Esophagus muscularis mucosa (tissue), 4 donors: ENCODE measurements around the gene GDAP2. TPM values are rescaled to one million over a fixed set of nuclear protein-coding genes. Genes with fewer than 3 reads are reported as not detected.

Source experiments
- DNase-seq: peaks from one replicate; pipeline ENCODE4 v3.0.0-alpha.2; 2017; ENCODE audit errors: extremely low spot score
- H3K27ac ChIP-seq, 4 donors: fragments of 200-600 bp; sonication (generic); replicated peaks in 1 of 4; 1 replicate in 3 of 4; 2 replicates in 1 of 4; pipeline ENCODE4 v1.5.1; 2016 to 2019; ENCODE audit warnings: mild to moderate bottlenecking in 1 of 4
- H3K27me3 ChIP-seq, 4 donors: fragments of 200-600 bp; sonication (generic); one replicate each; pipeline versions ENCODE4 v1.5.1 to v1.6.0; 2016 to 2019
- H3K36me3 ChIP-seq, 4 donors: fragments of 200-600 bp; sonication (generic); one replicate each; pipeline ENCODE4 v1.5.1; 2016 to 2019
- H3K4me1 ChIP-seq, 4 donors: fragments of 200-600 bp; sonication (generic); one replicate each; pipeline ENCODE4 v1.5.1; 2016 to 2019
- H3K4me3 ChIP-seq, 4 donors: fragments of 200-600 bp; sonication (generic); 1 replicate in 2 of 4; 2 replicates in 2 of 4; pipeline ENCODE4 v1.5.1; 2016 to 2019; ENCODE audit warnings: mild to moderate bottlenecking in 4 of 4, moderate library complexity in 1 of 4
- H3K9me3 ChIP-seq, 4 donors: fragments of 200-600 bp; sonication (generic); 1 replicate in 3 of 4; 2 replicates in 1 of 4; pipeline ENCODE4 v1.5.1; 2016 to 2019
- EP300 ChIP-seq: sonication (generic); formaldehyde crosslinking; IDR thresholded peaks from one replicate; pipeline ENCODE4 v1.6.1; 2017; ENCODE audit warnings: antibody characterized with exemption
- POLR2A ChIP-seq: fragments of 450-650 bp; IDR thresholded peaks from one replicate; pipeline ENCODE4 v1.6.1; 2017; ENCODE audit warnings: antibody characterized with exemption, moderate library complexity, mild to moderate bottlenecking, low read depth
- POLR2AphosphoS5 ChIP-seq, 2 donors: sonication (generic); formaldehyde crosslinking; IDR thresholded peaks; one replicate each; pipeline ENCODE4 v1.6.1; 2017; ENCODE audit warnings: antibody characterized with exemption in 2 of 2
- WGBS: methylation state at CpG from one replicate; pipeline ENCODE4 v1.1.5; 2018; 5-methylcytosine and 5-hydroxymethylcytosine counted together
- intact Hi-C: fragments of 100-400 bp; cut with DNase I; formaldehyde crosslinking; loops from one replicate; pipeline ENCODE4 v1.15.1; 2023
- total RNA-seq, 4 donors: library from RNA; depleted of rRNA; stranded (reverse); fragments of >200 nt; gene quantifications; one replicate each; pipeline versions ENCODE4 v1.1.0 to v1.2.1, GENCODE V29; 2016
- TF ChIP-seq, protein P1 (sequence below), 3 experiments: fragments of 200-600 bp in 2 of 3; fragments of 450-650 bp in 1 of 3; sonication (generic) in 2 of 3; IDR thresholded peaks; one replicate each; pipeline ENCODE4 v1.5.1; 2017 to 2019; ENCODE audit warnings: antibody characterized with exemption in 3 of 3, mild to moderate bottlenecking in 2 of 3, moderate library complexity in 1 of 3

GDAP2 gene
- total RNA-seq, 4 donors from 2014 or later, result 25.3 to 30.0 (median 26.8) TPM

DNA sequence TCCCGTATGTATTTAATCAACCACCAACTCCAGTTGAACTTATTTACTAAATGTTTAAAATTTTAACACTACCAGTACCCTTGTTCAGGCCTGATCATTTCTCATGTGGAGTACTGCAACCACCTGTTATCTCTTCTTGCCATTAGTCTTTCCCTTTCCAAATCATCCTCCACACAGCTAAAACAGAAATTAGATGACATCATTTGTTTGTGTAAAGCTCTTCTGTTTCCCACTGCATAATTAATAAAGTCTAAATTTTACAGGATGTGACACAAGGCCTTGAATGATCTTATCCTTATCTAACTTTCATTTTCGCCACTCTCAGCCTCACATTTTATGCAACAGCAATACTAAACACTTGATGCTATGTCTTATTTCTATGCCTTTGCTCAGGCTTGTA, 24.4 kb downstream of the GDAP2 start:
- Histone ChIP-seq H3K4me1 (no peaks in the 10 kb centered on the region), H3K9me3 (no peaks in the 10 kb centered on the region), H3K36me3 (peaks cover 25 to 81% (median 59%) of the 10 kb centered on the region in 4 donors), H3K4me3 (no peak overlapping the region), H3K27ac (no peak overlapping the region), H3K27me3 (no peaks in the 10 kb centered on the region)
- TF ChIP-seq, protein P1, sequence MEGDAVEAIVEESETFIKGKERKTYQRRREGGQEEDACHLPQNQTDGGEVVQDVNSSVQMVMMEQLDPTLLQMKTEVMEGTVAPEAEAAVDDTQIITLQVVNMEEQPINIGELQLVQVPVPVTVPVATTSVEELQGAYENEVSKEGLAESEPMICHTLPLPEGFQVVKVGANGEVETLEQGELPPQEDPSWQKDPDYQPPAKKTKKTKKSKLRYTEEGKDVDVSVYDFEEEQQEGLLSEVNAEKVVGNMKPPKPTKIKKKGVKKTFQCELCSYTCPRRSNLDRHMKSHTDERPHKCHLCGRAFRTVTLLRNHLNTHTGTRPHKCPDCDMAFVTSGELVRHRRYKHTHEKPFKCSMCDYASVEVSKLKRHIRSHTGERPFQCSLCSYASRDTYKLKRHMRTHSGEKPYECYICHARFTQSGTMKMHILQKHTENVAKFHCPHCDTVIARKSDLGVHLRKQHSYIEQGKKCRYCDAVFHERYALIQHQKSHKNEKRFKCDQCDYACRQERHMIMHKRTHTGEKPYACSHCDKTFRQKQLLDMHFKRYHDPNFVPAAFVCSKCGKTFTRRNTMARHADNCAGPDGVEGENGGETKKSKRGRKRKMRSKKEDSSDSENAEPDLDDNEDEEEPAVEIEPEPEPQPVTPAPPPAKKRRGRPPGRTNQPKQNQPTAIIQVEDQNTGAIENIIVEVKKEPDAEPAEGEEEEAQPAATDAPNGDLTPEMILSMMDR (IDR thresholded peaks at IDR 0.05), result no peak
- TF ChIP-seq EP300 (no peak), POLR2AphosphoS5 (IDR thresholded peaks at IDR 0.05) (no peak), POLR2A (no peak)
- DNase-seq, result no peak
- intact Hi-C loops, result no loop called here
- 92% methylated on average over 2 of the region's 2 CpGs for WGBS

DNA sequence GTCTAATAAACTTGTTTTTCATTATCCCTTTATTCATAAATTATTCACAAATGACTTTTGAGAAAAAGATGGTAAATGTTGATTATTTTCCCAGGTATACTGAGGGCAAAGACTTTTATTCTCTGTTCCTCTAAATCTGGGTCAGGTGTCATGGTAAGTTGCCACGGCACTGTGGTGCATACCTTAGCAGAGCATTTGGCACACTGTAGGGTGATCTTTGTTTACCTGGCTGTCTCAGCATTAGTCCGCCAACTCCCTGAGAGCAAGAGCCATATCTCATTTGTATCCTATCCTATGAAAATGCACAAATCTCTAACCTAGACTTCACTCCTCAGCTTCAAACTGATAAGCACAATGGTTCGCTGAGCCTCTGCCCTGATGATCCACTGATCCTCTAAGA, 24.9 kb downstream of the GDAP2 start:
- H3K27me3 ChIP-seq, result no peaks in the 10 kb centered on the region
- H3K27ac ChIP-seq, result no peak overlapping the region
- intact Hi-C loops, result no loop called here
- H3K4me1 ChIP-seq, result no peaks in the 10 kb centered on the region
- no peaks in the 10 kb centered on the region for H3K9me3 ChIP-seq
- H3K36me3 ChIP-seq, result peaks cover 25 to 76% (median 56%) of the 10 kb centered on the region in 4 donors
- no peak for TF ChIP-seq EP300
- TF ChIP-seq, protein P1 (IDR thresholded peaks at IDR 0.05), result no peak
- no peak overlapping the region for H3K4me3 ChIP-seq
- WGBS, result 95% methylated on average over 3 of the region's 3 CpGs
- DNase-seq, result no peak

DNA sequence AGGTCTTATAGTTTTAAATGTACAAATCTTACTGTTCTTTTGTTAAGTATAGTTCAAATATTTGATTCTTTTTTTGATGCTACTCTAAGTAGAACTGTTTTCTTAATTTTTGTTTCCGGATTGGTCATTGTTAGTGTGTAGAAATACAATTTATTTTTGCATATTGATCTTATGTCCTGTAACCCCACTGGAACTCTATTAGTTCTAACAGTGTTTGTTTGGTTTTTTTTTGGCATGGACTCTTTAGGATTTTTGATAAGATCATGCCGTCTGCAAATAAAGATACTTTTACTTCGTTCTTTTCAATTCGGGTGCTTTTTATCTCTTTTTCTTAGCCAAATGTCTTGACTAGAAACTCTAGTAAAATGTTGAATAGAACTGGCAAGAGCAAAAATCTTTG, 26.5 kb downstream of the GDAP2 start:
- Histone ChIP-seq H3K9me3 (no peaks in the 10 kb centered on the region), H3K36me3 (peaks cover 19 to 82% (median 62%) of the 10 kb centered on the region in 4 donors), H3K4me3 (no peak overlapping the region), H3K27me3 (no peaks in the 10 kb centered on the region), H3K27ac (no peak overlapping the region), H3K4me1 (no peaks in the 10 kb centered on the region)
- DNase-seq, result no peak
- TF ChIP-seq POLR2AphosphoS5 (IDR thresholded peaks at IDR 0.05) (no peak), EP300 (no peak), POLR2A (no peak)
- TF ChIP-seq, protein P1 (IDR thresholded peaks at IDR 0.05), result no peak
- WGBS, result 93% methylated on average over 4 of the region's 4 CpGs
- intact Hi-C loops, result no loop called here

DNA sequence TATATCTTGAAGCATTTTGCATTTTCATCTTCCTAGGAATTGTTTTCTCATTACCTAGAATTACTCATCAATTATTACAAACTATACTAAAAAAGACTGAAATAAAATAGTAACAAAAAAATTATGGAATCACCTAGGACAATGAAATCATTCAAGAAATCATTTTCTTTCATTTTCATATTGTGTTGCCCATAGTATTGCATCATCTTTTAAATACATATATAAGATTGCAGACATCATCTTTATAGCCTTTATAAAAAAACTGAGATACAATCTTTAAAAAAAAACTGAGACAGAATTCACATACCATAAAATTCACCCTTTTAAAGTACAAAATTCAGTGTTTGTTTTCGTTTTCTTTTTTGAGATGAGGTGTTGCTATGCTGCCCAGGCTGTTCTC, 29.6 kb downstream of the GDAP2 start:
- DNase-seq, result no peak
- TF ChIP-seq, protein P1 (IDR thresholded peaks at IDR 0.05), result no peak
- TF ChIP-seq POLR2AphosphoS5 (IDR thresholded peaks at IDR 0.05) (no peak), POLR2A (no peak), EP300 (no peak)
- peaks cover 12 to 79% (median 58%) of the 10 kb centered on the region in 4 donors for H3K36me3 ChIP-seq
- H3K27me3 ChIP-seq, result no peaks in the 10 kb centered on the region
- intact Hi-C loops, result loop anchor here (5.0 to 10.0 kb wide), 3 partner anchors 88 to 385 kb away; no protein-coding TSS in a partner anchor
- H3K9me3 ChIP-seq, result no peaks in the 10 kb centered on the region
- H3K4me1 ChIP-seq, result no peaks in the 10 kb centered on the region
- 96% methylated on average over 1 of the region's 1 CpG for WGBS
- no peak overlapping the region for H3K4me3 ChIP-seq
- no peak overlapping the region for H3K27ac ChIP-seq

DNA sequence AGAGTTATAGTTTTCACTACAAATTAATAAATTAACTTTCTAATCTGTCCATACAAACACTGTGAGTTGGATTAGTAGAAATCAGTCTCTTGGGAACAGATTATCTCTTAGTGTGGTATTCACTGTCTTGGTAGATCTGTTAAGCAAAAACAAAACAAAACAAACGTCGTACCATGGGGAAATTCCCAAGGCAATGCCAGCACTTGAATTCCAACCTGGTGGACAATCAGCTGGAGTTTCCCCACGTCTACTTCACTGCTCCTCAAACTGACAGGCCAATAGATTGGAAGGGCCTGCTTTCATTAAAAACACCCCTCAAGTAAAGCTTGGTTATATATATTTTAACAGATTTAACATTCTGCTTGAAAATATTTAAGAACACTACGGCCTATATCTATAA, 31.9 kb downstream of the GDAP2 start:
- TF ChIP-seq POLR2AphosphoS5 (IDR thresholded peaks at IDR 0.05), result no peak
- TF ChIP-seq EP300, result no peak
- TF ChIP-seq, protein P1 (IDR thresholded peaks at IDR 0.05), result no peak
- TF ChIP-seq POLR2A, result no peak
- H3K36me3 ChIP-seq, result peaks cover 12 to 61% (median 49%) of the 10 kb centered on the region in 4 donors
- no peaks in the 10 kb centered on the region for H3K27me3 ChIP-seq
- no peaks in the 10 kb centered on the region for H3K4me1 ChIP-seq
- no peaks in the 10 kb centered on the region for H3K9me3 ChIP-seq
- no peak overlapping the region for H3K4me3 ChIP-seq
- intact Hi-C loops, result loop anchor here (5.0 to 10.0 kb wide), 3 partner anchors 85 to 383 kb away; no protein-coding TSS in a partner anchor
- DNase-seq, result no peak
- 54% methylated on average over 4 of the region's 4 CpGs for WGBS
- H3K27ac ChIP-seq, result no peak overlapping the region
